GM19351 (cell line): ENCODE measurements around the gene RAB44.
"Not testable (repeated sequence)": the region's sequence is repeated elsewhere in the genome, so short reads cannot be mapped to it uniquely, and the experiment has no call there.

ENCODE experiments used
- ATAC-seq: cut with Tn5 transposase; IDR thresholded peaks from one replicate; pipeline ENCODE4 v1.9.1; 2021; ENCODE audit warnings: mild to moderate bottlenecking, moderate library complexity; ENCODE audit not compliant: unreplicated experiment

Gene RAB44

GRCh38 chr6:36697481-36697903, at the start of gene RAB44:
TSS of gene RAB44 (plus strand) at chr6:36697826. CDS start at chr6:36704236, 6,410 bp downstream.
- ATAC-seq = no peak

GRCh38 chr6:36649086-36649485, 48.5 kb upstream of the RAB44 start:
- ATAC-seq = no peak

- no peak for ATAC-seq
Observed at GRCh38 chr6:36649701-36650484, 47.7 kb upstream of the RAB44 start.

GRCh38 chr6:36650848-36651478, 46.7 kb upstream of the RAB44 start:
- ATAC-seq = no peak

GRCh38 chr6:36651659-36652379, 45.8 kb upstream of the RAB44 start:
- ATAC-seq = no peak

GRCh38 chr6:36654469-36654868, 43.2 kb upstream of the RAB44 start:
- not testable (repeated sequence) for ATAC-seq

- ATAC-seq = no peak
Observed at GRCh38 chr6:36655085-36655724, 42.4 kb upstream of the RAB44 start.

GRCh38 chr6:36656441-36656840, 41.2 kb upstream of the RAB44 start:
- ATAC-seq = no peak

GRCh38 chr6:36657271-36657670, 40.4 kb upstream of the RAB44 start:
- ATAC-seq = no peak

- no peak for ATAC-seq
Observed at GRCh38 chr6:36657942-36658544, 39.6 kb upstream of the RAB44 start.

GRCh38 chr6:36659271-36659670, 38.4 kb upstream of the RAB44 start:
- ATAC-seq = no peak

- no peak for ATAC-seq
Observed at GRCh38 chr6:36660771-36661471, 36.7 kb upstream of the RAB44 start.

GRCh38 chr6:36662380-36662779, 35.2 kb upstream of the RAB44 start:
- no peak for ATAC-seq

- ATAC-seq = no peak
Observed at GRCh38 chr6:36662827-36663256, 34.8 kb upstream of the RAB44 start.

- no peak for ATAC-seq
Observed at GRCh38 chr6:36663504-36664446, 33.9 kb upstream of the RAB44 start.

GRCh38 chr6:36665180-36665579, 32.4 kb upstream of the RAB44 start:
- ATAC-seq = no peak

GRCh38 chr6:36666287-36666686, 31.3 kb upstream of the RAB44 start:
- no peak for ATAC-seq

- peak; percentile 75 for ATAC-seq
Observed at GRCh38 chr6:36666826-36667591, 30.6 kb upstream of the RAB44 start.
